Astrocyte (in vitro differentiated cells and primary cell): ENCODE measurements around the gene CDCP1.

Source experiments
- EZH2 ChIP-seq: IDR thresholded peaks from 2 replicates; pipeline ENCODE4 v1.6.1; 2012; ENCODE audit warnings: mild to moderate bottlenecking, low read length, inconsistent platforms; ENCODE audit not compliant: insufficient read depth
- TF ChIP-seq, protein P1 (sequence below): IDR thresholded peaks from 2 replicates; pipeline ENCODE4 v1.5.1; 2011; ENCODE audit warnings: low read depth, mild to moderate bottlenecking, inconsistent platforms, low read length, moderate library complexity; ENCODE audit not compliant: insufficient read depth

DNA sequence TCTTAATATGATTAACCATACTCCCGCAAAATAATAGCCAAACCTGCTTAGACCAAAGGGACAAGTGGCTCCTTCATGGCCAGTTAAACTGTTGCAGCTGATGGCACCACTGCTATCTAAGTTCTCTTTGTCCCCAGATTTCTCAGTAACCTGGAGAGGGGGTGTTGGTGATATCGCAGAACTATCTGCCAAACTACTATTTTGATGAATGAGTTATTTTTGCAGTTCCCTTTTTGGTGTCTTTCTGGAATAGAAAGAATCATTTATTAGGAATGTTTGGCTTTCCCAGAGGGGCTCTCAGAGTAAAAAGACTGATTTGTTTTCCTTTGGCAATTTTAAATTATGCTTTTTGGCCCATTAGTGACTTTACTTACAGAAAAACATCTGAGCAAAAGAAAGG, 87.0 kb downstream of the CDCP1 start:
- TF ChIP-seq, protein P1, sequence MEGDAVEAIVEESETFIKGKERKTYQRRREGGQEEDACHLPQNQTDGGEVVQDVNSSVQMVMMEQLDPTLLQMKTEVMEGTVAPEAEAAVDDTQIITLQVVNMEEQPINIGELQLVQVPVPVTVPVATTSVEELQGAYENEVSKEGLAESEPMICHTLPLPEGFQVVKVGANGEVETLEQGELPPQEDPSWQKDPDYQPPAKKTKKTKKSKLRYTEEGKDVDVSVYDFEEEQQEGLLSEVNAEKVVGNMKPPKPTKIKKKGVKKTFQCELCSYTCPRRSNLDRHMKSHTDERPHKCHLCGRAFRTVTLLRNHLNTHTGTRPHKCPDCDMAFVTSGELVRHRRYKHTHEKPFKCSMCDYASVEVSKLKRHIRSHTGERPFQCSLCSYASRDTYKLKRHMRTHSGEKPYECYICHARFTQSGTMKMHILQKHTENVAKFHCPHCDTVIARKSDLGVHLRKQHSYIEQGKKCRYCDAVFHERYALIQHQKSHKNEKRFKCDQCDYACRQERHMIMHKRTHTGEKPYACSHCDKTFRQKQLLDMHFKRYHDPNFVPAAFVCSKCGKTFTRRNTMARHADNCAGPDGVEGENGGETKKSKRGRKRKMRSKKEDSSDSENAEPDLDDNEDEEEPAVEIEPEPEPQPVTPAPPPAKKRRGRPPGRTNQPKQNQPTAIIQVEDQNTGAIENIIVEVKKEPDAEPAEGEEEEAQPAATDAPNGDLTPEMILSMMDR, result no peak
- TF ChIP-seq EZH2, result no peak
